Regular cardiac myocyte (primary cell): ENCODE measurements around the gene GMIP. TPM values are rescaled to one million over a fixed set of nuclear protein-coding genes. Genes with fewer than 3 reads are reported as not detected.

Experiments
- total RNA-seq: library from RNA; depleted of rRNA; stranded (reverse); fragments of >200 nt; gene quantifications from 2 replicates; pipeline ENCODE4 v1.2.3, GENCODE V29; 2014

GMIP gene
- 3.7 and 6.5 TPM in 2 replicates for total RNA-seq

GRCh38 chr19:19643158-19644053 lies at the start of gene GMIP:
Gene GMIP (minus strand): TSS chr19:19643657. CDS start chr19:19643529, 128 bp downstream.

GRCh38 chr19:19668230-19669012 lies 25.0 kb upstream of the GMIP start, which contains the start of gene ZNF101:
Gene ZNF101 (plus strand): TSS chr19:19668839. CDS start chr19:19668964, 125 bp downstream.

DNA sequence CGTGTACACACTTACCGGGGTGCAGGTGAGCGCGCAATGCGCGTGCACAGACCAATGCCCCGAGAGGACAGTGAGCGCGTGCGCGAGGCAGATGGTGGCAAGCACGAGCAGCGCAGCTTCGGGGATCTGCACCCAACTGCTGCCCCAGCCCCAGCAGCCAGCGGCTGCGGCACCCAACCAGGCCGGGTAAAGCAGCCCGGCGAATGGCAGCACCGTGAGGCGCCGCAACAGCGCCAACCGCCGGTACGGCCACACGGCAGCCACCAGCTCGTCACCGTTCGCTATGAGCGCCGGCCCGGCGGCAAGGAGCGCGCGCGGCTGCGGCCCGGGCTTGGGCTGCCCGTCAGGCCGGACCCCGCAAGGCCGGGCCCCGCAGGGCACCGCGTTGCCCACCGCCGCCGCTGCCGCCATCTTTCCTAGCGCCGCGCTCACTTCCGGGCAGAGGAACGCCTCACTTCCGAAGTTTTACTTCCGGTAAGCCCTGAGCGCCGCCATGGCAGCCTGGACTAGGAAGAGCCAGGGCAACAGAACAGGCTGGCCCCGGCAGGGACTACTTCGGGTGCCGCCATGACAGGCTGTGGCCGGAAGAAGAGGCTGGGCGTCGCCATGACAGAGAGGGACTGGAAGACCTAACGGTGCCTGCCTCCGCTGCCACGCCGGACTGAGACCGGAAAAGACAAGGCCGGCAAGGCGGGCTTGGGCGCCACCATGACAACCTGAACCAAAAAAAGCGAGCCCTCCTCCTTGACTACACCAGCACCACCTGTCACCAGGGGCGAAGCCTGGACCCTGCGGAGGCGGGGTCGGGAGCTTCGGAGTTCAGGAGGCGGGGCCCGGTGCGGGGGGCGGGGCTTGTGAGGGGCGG lies 20.0 kb upstream of the GMIP start, which contains the start of gene ATP13A1:
ATP13A1 (minus strand) TSS at position 421 of the 865 bp plus-strand sequence; CDS start at position 411, 10 bp downstream.

GRCh38 chr19:19627621-19628500 lies 15.6 kb downstream of the GMIP start, which contains the start of gene LPAR2:
Gene LPAR2 (minus strand): TSS chr19:19628220. CDS start chr19:19627275, 945 bp downstream.

DNA sequence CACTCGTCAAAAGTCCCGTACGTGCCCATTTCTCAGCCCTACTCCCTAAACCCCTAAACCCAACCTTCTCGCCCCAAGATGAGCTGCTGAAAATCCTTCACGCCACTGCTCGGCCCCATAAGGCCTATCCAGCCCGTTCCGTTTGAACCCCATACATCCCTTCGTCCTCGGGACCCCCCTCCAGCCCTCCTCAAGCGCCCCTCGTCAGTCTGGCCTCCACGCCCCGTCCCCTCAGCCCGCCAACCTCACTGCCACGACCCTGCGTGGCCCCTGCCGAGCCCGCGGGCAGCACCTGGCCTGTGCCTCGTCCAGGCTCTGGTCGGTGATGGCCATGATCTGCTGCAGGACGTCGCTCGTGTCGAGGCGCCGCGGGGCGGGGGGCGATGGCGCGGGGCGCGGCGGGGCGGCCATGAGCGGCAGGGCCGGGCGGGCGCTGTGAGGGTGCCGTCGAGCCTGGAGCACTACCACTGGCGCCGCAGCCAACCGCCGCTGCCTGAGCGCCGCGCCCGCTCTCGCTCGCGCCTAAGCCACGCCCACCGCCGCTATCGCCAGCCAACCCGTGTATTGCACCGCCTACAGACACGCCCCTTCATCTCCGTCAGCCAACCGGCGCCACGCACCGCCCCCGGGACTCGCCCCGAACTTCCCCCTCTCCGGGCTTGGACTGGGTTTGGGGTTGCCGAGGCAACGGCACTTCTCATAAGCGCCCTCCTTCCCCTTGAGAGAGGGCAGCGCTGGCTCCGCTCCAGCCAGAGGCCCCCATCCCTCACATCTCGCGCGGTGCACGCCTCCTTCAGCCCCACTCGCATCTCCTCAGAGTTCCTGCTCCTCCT lies 25.0 kb downstream of the GMIP start, which contains the start of gene PBX4:
PBX4 (minus strand) TSS at position 469 of the 833 bp plus-strand sequence; CDS start at position 411, 58 bp downstream.

Other genes starting within 250 kb of the GMIP start
- 26.2 and 56.2 TPM in 2 replicates for gene GATAD2A, start 238.0 kb downstream of the GMIP start, total RNA-seq
- gene TSSK6, start 128.1 kb downstream of the GMIP start, total RNA-seq: 0.96 and 1.4 TPM in 2 replicates
- 192 and 241 TPM in 2 replicates for gene NDUFA13, start 127.4 kb downstream of the GMIP start, total RNA-seq
- gene YJEFN3, start 114.7 kb downstream of the GMIP start, total RNA-seq: 0.28 and 0.38 TPM in 2 replicates
- gene CILP2, start 105.4 kb downstream of the GMIP start, total RNA-seq: under 0.01 and 0.28 TPM in 2 replicates
- 0.19 and 0.56 TPM in 2 replicates for gene PBX4, start 25.0 kb downstream of the GMIP start, total RNA-seq
- 0.38 and 0.56 TPM in 2 replicates for gene LPAR2, start 15.4 kb downstream of the GMIP start, total RNA-seq
- 84.2 and 144 TPM in 2 replicates for gene ATP13A1, start 20.0 kb upstream of the GMIP start, total RNA-seq
- 7.9 and 10.7 TPM in 2 replicates for gene ZNF101, start 25.2 kb upstream of the GMIP start, total RNA-seq
- 5.9 and 8.7 TPM in 2 replicates for gene ZNF14, start 89.5 kb upstream of the GMIP start, total RNA-seq
- gene ZNF506, start 178.1 kb upstream of the GMIP start, total RNA-seq: 7.7 and 15.2 TPM in 2 replicates
- gene ZNF253, start 222.2 kb upstream of the GMIP start, total RNA-seq: 3.1 and 3.9 TPM in 2 replicates